Activated CD4-positive, alpha-beta memory T cell treated with anti-CD3 and anti-CD28 coated beads for 36 hours (primary cell): ENCODE data around the gene POLN. TPM values are rescaled to one million over a fixed set of nuclear protein-coding genes. Genes with fewer than 3 reads are reported as not detected.

Source experiments
- CTCF ChIA-PET: fragments of 350-600 bp; sonication (Branson Sonifier 250); formaldehyde crosslinking; loops from one replicate; lab custom pipeline; 2021; ENCODE audit warnings: antibody characterized with exemption, inconsistent platforms; lab: Charles Lee
- POLR2A ChIA-PET: fragments of 350-600 bp; sonication (Branson Sonifier 250); formaldehyde crosslinking; loops from one replicate; lab custom pipeline; 2021; ENCODE audit warnings: antibody characterized with exemption; lab: Charles Lee
- DNase-seq: peaks from one replicate; pipeline ENCODE4 v3.0.0-alpha.2; 2020
- H3K27ac Mint-ChIP-seq: one replicate; pipeline ENCODE4 v1.8.0; 2021; ENCODE audit warnings: mixed read lengths
- H3K27me3 Mint-ChIP-seq: one replicate; pipeline ENCODE4 v1.8.0; 2021; ENCODE audit warnings: mixed read lengths
- H3K36me3 Mint-ChIP-seq: one replicate; pipeline ENCODE4 v1.8.0; 2021; ENCODE audit warnings: mixed read lengths
- H3K4me1 Mint-ChIP-seq: one replicate; pipeline ENCODE4 v1.8.0; 2021; ENCODE audit warnings: low read depth, mixed read lengths
- H3K4me3 Mint-ChIP-seq: one replicate; pipeline ENCODE4 v1.8.0; 2021; ENCODE audit warnings: mild to moderate bottlenecking, mixed read lengths
- H3K9me3 Mint-ChIP-seq: one replicate; pipeline ENCODE4 v1.8.0; 2021; ENCODE audit warnings: mixed read lengths
- intact Hi-C: fragments of 100-400 bp; cut with micrococcal nuclease; formaldehyde crosslinking; loops from one replicate; pipeline ENCODE4 v1.15.1; 2023
- total RNA-seq, 2 experiments: library from RNA; stranded (reverse); gene quantifications; one replicate each; pipeline ENCODE4 v1.2.3, GENCODE V29; 2021

Gene POLN
- total RNA-seq, 2 experiments from 2014 or later = 2.7 to 4.0 TPM

DNA sequence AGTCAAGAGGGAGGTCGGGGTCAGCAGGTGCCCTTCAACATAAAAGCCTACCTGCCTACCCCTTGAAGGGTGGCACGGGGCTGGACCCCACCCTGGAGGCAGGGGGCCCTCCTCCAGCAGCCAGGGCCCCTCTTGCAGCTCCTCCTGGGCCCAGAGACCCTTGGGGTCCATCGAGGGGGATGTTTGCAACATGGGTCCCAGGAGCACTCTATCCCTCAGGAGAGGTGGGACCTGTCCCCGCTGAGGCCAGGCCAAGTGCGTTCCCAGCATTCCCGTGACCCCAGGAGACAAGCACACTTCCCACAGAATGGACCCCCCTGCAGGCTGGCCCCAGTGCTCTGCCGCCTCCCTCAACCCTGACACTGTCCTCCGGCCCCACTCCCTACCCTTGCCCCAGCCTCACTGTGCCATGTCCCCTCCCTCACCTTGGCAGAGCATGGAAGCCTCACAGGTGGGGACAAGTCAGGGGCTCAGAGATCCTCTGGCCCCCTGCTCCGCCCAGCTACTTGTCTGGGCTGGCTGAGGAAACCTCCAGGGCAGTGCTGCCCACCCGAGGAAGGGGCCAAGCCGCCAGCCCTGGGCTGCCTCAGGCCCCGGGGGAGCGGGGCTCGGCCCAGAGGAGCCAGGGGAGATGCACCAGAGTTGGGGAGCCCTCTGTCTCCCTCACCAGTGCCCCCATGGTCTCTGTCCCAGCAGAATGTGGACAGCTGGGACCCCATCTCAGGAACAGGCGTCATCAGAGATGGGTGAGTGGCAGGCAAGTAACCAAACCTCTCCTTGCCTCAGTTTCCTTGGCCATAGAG is 17.8 kb upstream of the POLN start:
- Mint-ChIP-seq H3K27ac (no peak overlapping the region), H3K36me3 (no peaks in the 10 kb centered on the region), H3K27me3 (no peaks in the 10 kb centered on the region), H3K9me3 (no peaks in the 10 kb centered on the region), H3K4me1 (peaks cover 3% of the 10 kb centered on the region), H3K4me3 (no peak overlapping the region)
- DNase-seq = peak; percentile 8
- CTCF ChIA-PET = interaction anchor here (1.0 to 1.3 kb wide), 2 partner anchors 153 to 203 kb away, joined by 3 read pairs; no protein-coding TSS in a partner anchor
- intact Hi-C loops = no loop called here
- POLR2A ChIA-PET = interaction anchor here (0.7 kb wide), 1 partner anchor 30 kb away, joined by 4 read pairs; no protein-coding TSS in a partner anchor

DNA sequence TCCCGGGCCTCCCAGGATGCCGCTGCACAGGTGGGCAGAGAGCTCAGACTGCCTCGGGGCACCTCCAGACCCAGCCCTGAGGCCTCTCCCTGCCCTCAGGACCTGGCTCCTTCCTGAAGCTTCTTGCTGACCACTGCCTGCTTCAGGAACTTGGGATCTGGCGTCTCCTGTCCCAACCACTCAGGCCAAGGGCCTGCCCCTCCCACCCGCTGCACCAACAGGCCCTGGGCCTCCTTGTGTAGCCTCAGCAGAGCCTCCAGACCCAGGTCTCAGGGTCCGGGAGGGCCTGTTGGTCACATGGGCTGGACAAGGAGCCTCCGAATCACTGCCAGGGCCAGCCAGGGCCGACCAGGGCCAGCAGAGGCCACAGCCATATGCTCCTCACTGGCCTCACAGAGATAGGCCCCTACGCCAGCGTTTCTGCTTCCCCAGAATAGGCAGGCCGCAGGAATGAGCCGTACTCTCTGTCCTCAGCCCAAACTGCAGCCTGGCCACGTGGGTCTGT is 17.2 kb upstream of the POLN start:
- Mint-ChIP-seq H3K9me3 (no peaks in the 10 kb centered on the region), H3K27me3 (no peaks in the 10 kb centered on the region), H3K36me3 (peaks cover under 1% of the 10 kb centered on the region), H3K27ac (no peak overlapping the region), H3K4me1 (peaks cover 3% of the 10 kb centered on the region), H3K4me3 (no peak overlapping the region)
- ChIA-PET CTCF (no interaction called here), POLR2A (no interaction called here)
- peak; percentile 6 for DNase-seq
- intact Hi-C loops = no loop called here

DNA sequence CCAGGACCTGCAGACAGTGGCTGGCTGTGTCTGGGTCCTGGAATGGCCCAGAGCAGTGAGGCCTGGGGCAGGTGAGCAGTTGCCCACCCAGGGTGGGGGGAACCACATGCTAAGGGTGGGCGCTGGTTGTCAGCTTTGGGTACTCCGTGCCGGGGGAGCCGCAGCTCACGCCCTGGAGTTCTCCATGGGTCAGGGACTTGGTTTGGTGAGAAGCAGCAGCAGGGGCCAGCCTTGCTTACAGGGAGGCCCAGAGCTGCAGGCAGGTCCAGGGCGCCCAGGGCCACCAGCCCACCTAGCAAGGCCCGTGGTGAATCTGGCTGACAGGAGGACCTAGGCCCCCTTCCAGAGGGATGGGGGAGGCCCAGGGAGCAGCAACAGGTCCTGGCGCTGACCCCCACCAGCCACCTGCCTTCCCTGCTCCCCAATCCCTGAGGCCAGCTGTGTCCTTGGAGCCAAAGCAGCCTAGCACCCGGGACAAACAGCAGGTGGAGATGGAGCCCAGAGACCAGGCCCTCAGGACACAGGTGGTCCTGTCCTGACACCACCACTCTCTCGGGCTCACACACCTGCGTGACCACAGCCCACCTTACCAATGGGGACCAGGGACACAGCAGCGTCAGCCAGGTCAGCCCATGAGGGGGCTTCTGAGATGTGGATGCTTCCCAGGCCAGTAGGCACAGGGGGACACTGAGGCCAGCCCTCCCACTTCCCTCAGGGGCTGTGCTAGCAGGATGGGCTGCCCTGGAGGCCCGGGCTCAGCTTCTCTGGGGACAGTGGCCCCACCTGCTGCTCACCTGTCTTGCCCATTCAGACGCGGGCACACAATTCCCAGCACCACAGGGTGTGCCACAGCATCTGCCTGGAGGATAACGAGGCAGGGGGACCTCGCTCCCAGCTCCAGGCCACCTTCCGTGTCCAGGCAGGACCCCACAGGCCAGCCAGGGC is 16.4 kb upstream of the POLN start:
- peaks cover 3% of the 10 kb centered on the region for H3K4me1 Mint-ChIP-seq
- CTCF ChIA-PET = interaction anchor here (0.9 to 1.5 kb wide), 2 partner anchors 16 to 155 kb away, joined by 3 read pairs; no protein-coding TSS in a partner anchor
- peaks cover 1% of the 10 kb centered on the region for H3K36me3 Mint-ChIP-seq
- POLR2A ChIA-PET = no interaction called here
- DNase-seq = peak; percentile 8
- no peaks in the 10 kb centered on the region for H3K9me3 Mint-ChIP-seq
- intact Hi-C loops = no loop called here
- H3K4me3 Mint-ChIP-seq = no peak overlapping the region
- no peak overlapping the region for H3K27ac Mint-ChIP-seq
- no peaks in the 10 kb centered on the region for H3K27me3 Mint-ChIP-seq

DNA sequence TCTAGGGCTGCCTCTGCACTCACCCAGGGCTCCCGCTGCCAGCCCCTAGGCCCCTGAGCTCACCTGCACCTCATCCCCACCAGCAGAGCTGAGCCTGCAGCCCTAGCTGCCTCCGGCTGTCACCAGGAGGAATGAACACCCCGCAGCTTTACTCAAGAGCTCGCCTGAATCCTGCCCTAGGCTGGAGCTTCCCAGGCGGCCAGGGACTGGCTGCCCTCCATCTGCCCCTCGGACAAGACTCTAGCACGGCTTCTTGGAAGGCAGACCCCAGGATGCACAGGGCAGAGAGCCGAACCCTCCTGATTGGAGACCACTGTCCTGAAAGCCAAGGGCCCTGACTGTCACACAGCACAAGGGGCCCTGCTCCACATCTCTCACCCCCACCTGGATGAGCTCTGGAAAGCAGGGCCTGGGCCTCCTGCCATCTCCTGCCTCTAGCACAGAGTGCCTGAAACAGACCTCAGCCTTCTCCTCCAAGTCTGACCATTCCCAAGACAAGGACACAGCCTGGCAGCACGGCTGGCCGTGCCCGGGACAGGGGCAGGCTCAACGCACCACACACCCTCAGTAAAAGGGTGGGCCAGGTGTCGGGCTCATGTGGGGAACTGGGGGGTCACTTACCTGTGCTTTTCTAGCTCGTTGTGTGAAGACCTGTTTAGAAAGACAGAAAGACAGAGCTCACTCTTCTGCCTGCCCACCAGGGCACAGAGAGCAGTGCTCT is 15.6 kb upstream of the POLN start:
- ChIA-PET POLR2A (no interaction called here), CTCF (interaction anchor here (0.9 to 1.5 kb wide), 2 partner anchors 15 to 156 kb away, joined by 3 read pairs; no protein-coding TSS in a partner anchor)
- Mint-ChIP-seq H3K9me3 (no peaks in the 10 kb centered on the region), H3K36me3 (peaks cover 1% of the 10 kb centered on the region), H3K27ac (no peak overlapping the region), H3K4me1 (peaks cover 3% of the 10 kb centered on the region), H3K27me3 (no peaks in the 10 kb centered on the region), H3K4me3 (no peak overlapping the region)
- intact Hi-C loops = no loop called here
- DNase-seq = peak; percentile 5

DNA sequence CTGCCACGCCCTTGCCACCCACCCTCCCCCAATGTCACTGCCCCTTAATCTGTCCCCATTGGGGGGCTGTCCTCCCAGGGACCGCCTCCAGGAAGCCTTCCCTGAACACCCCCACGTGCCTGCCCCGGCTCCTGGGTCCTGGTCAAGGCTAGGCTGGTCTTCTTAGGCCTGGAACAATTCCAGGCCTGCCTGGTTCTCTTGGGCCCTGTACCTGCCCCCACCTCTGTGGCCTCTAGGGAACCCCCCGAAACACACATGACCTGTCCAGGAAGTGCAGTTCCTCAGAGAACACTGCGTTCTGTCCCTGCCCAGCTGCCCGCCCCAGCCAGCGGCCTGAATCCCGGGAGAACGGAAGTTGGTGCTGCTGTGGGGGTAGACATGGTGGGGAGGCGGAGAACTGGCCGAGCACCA is 14.9 kb upstream of the POLN start:
- H3K4me1 Mint-ChIP-seq = peaks cover 3% of the 10 kb centered on the region
- no peak overlapping the region for H3K27ac Mint-ChIP-seq
- DNase-seq = peak; percentile 6
- POLR2A ChIA-PET = no interaction called here
- CTCF ChIA-PET = interaction anchor here (1.5 kb wide), 1 partner anchor 157 kb away, joined by 3 read pairs; no protein-coding TSS in a partner anchor
- H3K9me3 Mint-ChIP-seq = no peaks in the 10 kb centered on the region
- peaks cover 1% of the 10 kb centered on the region for H3K36me3 Mint-ChIP-seq
- H3K4me3 Mint-ChIP-seq = no peak overlapping the region
- intact Hi-C loops = no loop called here
- no peaks in the 10 kb centered on the region for H3K27me3 Mint-ChIP-seq

DNA sequence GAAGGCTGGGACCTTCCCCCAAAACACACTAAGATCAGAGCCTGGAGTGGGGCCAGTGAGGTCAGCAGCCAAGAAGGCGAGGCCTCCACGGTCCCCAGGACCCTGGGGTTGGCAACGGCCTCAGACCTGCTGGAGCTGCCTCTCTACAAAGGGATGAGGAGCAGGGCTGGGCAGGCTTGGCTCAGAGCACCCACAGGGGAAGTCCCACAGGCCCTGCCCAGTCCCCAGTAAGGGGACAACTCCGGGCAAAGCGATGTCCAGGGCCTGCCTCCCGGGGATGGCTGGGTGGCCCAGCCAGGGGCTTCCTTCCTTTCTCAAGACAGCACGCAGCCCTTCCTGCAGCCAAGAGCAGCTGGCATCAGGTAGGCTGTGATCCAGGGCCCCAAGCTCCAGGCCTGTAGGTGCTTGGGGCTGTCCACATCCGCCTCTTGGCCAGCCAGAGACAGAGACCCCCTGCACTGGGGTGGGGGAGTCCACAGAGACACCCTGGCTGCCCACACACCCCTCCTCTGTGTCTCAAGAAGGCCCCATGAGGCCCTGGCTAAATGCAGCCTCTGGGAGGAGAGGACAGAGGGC is 14.3 kb upstream of the POLN start:
- ChIA-PET POLR2A (no interaction called here), CTCF (no interaction called here)
- Mint-ChIP-seq H3K4me3 (no peak overlapping the region), H3K36me3 (peaks cover 1% of the 10 kb centered on the region), H3K27me3 (no peaks in the 10 kb centered on the region), H3K9me3 (no peaks in the 10 kb centered on the region), H3K27ac (no peak overlapping the region), H3K4me1 (peaks cover 3% of the 10 kb centered on the region)
- intact Hi-C loops = no loop called here
- peak; percentile 7 for DNase-seq

DNA sequence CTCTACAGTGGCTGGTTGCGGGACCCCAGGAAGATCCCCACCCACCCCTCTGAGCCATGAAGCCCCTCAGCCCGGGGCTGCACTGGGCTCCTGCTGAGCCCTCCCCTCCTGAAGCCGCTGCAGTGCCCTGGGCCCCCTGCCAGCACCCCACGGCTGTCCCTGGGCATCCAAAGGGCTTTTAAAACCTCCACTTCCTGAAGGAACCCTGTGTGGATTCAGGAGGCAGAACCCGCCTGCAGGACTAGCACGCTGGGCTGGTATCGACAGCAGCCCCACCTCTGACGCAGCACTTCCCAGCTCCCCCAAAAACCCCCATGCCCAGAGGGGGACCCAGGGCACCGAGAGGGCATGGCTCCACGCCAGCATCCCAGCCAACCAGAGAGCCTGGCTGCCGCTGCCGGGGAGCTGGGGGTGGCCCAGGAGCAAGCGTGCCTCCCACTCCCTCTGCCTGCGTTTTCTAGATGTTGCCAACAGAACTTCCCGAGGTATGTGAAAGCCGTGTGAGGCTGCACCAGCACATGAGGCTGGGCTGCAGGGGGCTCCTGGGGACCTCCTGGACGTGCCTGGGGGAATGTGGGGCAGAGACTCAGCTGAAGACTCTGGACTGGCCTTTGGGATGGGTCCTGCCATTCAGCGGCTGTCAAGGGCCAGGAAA is 13.7 kb upstream of the POLN start:
- POLR2A ChIA-PET = no interaction called here
- CTCF ChIA-PET = no interaction called here
- peak; percentile 6 for DNase-seq
- Mint-ChIP-seq H3K4me1 (peaks cover 3% of the 10 kb centered on the region), H3K9me3 (no peaks in the 10 kb centered on the region), H3K36me3 (peaks cover 1% of the 10 kb centered on the region), H3K27ac (no peak overlapping the region), H3K27me3 (no peaks in the 10 kb centered on the region), H3K4me3 (no peak overlapping the region)
- intact Hi-C loops = no loop called here

DNA sequence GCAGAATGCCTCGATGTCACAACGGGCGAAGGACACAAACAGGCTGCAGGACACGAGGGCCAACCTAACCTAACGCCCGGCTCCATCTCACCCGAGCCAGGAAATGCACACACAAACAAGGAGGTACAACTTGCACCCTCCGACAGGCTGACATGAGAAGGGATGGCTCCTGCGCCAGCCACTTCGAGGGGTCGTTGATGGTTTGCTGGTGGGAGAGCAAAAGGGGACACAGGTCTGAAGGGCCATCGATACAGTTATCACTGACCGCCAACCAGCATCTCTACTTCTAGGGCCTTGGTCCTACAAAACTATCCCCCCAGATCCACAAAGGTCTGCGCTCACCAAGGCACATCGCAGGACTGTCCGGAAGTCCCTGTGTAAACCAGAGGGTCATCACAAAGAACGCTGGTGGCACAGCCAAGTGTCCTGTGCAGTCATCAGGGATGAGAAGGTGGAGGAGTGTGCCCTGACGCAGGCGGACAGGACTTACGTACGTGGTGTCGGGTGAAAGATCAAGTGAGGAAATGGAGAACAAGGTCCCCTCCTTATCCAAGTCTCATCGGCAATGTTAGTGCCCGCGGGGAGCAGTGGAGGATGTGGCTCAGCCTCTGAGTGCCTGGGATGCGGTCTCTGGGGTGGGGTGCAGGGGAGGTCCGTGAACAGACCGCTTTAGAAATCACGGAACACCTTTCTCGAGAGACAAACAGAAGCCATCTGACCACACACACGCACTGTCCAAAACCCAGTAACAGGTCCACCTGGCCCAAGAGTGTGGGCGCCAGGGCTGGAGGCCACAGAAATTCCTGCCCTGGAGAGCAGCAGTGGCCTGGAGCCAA is 13.0 kb upstream of the POLN start:
- H3K9me3 Mint-ChIP-seq = no peaks in the 10 kb centered on the region
- no peaks in the 10 kb centered on the region for H3K4me1 Mint-ChIP-seq
- peaks cover 1% of the 10 kb centered on the region for H3K36me3 Mint-ChIP-seq
- intact Hi-C loops = no loop called here
- POLR2A ChIA-PET = no interaction called here
- H3K27ac Mint-ChIP-seq = no peak overlapping the region
- H3K27me3 Mint-ChIP-seq = no peaks in the 10 kb centered on the region
- DNase-seq = peak; percentile 7
- no peak overlapping the region for H3K4me3 Mint-ChIP-seq
- CTCF ChIA-PET = no interaction called here

DNA sequence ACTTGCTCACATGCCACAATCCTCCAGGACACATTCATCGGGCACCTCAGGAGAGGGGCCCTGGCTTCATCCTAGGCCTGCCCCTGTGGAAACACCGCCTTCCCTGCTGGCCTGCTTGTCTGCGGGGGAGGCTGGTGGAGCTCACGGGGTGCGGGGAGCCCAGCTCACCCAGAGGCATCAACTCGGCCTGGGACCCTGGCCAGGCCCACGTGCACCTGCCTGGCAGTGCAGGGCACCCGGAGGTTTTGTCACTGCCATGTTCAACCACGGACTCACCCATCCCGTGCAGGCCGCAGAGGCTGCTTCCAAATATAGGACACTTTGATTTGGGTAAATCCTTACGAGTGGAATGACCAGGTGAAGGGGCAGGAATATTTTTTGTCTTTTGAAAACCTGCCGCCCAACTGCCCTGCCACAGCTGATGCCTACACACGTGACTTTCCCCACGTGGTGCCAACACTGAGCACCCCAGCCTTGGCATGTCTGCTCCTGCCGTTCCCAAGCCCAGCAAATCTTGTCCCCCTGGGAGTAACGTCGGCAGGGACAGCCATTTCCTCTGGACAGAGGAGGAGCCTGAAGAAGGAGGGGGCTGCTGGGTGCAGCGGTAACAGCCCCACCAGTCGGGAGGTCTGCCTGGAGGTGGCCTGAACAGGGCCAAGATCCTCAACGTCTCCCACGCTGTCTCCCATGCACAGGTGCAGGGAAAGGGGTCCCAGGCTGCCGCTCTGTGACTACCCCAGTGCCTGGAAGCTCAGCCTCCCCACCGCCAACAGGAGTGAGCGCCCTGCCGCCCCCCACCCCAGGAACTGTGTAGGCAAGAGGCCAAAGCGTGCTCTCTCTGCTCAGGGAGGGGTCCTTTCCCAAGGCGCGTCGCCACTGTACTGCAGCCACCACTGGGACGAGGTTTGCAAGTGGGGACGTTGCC is 11.5 kb upstream of the POLN start:
- Mint-ChIP-seq H3K27ac (no peak overlapping the region), H3K4me1 (no peaks in the 10 kb centered on the region), H3K4me3 (no peak overlapping the region), H3K9me3 (no peaks in the 10 kb centered on the region), H3K27me3 (no peaks in the 10 kb centered on the region), H3K36me3 (peaks cover 1% of the 10 kb centered on the region)
- intact Hi-C loops = no loop called here
- CTCF ChIA-PET = no interaction called here
- POLR2A ChIA-PET = no interaction called here
- DNase-seq = peak; percentile 5
